ENCODE measurements around the gene PCDHA7.
"Not testable (repeated sequence)": the region's sequence is repeated elsewhere in the genome, so short reads cannot be mapped to it uniquely, and the experiment has no call there.

The PCDHA7 gene

DNA sequence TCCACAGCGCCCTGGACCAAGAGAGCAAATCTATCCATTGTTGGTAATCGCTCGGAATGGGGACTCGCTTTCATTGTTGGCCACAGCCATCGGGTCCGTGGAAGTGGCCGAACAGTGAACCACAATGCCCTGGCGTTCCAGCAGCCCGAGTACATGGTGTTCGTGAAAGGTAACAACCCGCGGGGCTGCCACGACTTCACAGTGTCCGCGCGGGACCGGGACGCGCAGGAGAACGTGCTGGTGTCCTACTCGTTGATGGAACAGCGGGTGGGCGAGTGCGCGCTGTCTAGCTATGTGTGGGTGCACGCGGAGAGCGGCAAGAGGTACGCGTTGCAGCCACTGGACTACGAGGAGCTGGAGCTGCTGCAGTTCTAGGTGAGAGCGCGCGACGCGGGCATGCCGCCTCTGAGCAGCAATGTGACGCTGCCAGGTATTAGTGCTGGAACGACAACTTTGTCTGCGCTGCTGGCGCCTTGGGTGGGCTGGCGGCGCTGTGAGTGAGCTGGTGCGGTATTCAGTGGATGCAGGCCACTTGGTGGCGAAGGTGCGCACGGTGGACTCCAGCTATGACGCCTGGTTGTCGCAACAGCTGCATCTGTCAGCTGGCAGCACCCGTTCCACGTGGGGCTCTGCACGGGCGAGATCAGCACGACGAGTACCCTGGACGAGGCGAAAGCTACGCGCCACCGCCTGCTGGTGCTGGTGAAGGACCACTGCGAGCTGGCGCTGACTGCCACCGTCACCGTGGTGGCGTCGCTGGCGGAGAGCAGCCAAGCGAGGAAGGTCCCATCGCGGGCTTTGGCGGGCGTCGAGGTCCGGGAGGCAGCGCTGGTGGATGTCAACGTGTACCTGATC is 28.6 kb downstream of the PCDHA7 start:
- in situ Hi-C loops (cut with MboI; ENCODE audit: low sequenced_read_pairs): no loop called here

DNA sequence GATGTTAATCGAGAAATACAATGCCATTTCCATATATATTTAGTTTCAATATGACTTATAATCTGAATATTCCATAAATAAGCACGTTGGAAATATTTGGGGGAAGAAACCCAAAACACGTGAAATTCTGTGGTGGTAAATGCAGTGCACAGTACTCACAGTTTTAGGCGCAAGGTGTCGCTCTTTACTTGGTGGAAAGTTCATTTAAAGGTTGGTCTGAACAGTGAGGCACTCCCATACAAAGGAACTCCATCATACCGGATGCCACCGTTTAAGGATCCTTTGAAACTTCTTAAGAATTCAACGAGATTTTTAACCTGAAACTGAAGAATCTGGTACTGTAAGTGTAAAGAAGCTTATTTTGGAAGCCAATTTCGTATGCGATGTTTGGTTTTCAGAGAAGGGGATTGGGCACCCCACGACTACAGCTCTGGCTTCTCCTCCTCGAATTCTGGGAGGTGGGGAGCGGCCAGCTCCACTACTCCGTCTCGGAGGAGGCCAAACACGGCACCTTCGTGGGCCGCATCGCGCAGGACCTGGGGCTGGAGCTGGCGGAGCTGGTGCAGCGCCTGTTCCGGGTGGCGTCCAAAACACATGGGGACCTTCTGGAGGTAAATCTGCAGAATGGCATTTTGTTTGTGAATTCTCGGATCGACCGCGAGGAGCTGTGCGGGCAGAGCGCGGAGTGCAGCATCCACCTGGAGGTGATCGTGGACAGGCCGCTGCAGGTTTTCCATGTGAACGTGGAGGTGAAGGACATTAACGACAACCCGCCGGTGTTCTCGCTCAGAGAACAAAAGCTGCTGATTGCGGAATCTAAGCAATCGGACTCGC is 34.9 kb downstream of the PCDHA7 start, which contains the start of gene PCDHA11:
Gene PCDHA11, plus strand, starts transcription at position 237 of the 834 bp plus-strand sequence. Its CDS starts 147 bp downstream, at position 384.
- in situ Hi-C loops (cut with MboI; ENCODE audit: low sequenced_read_pairs): no loop called here

DNA sequence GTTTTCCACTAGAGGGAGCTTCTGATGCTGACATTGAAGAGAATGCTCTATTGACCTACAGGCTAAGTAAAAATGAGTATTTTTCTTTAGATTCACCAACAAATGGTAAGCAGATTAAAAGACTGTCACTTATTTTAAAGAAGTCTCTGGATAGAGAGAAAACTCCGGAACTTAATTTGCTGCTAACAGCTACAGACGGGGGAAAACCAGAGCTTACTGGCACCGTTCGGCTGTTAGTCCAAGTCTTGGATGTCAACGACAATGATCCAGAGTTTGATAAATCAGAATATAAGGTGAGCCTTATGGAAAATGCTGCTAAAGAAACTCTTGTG is 35.5 kb downstream of the PCDHA7 start:
- in situ Hi-C loops (cut with MboI; ENCODE audit: low sequenced_read_pairs): no loop called here

DNA sequence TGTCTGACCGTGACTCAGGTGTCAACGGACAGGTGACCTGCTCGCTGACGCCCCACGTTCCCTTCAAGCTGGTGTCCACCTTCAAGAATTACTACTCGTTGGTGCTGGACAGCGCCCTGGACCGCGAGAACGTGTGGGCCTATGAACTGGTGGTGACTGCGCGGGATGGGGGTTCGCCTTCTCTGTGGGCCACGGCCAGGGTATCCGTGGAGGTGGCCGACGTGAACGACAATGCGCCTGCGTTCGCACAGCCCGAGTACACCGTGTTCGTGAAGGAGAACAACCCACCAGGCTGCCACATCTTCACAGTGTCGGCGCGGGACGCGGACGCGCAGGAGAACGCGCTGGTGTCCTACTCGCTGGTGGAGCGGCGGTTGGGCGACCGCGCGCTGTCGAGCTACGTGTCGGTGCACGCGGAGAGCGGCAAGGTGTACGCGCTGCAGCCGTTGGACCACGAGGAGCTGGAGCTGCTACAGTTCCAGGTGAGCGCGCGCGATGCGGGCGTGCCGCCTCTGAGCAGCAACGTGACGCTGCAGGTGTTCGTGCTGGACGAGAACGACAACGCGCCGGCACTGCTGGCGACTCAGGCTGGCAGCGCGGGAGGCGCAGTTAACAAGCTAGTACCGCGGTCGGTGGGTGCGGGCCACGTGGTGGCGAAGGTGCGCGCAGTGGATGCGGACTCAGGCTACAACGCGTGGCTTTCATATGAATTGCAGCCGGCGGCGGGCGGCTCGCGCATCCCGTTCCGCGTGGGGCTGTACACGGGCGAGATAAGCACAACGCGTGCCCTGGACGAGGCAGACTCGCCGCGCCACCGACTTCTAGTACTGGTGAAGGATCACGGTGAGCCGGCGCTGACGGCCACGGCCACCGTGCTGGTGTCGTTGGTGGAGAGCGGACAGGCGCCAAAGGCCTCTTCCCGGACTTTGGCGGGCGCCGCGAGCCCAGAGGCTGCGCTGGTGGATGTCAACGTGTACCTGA is 36.4 kb downstream of the PCDHA7 start:
- in situ Hi-C loops (cut with MboI; ENCODE audit: low sequenced_read_pairs): no loop called here

DNA sequence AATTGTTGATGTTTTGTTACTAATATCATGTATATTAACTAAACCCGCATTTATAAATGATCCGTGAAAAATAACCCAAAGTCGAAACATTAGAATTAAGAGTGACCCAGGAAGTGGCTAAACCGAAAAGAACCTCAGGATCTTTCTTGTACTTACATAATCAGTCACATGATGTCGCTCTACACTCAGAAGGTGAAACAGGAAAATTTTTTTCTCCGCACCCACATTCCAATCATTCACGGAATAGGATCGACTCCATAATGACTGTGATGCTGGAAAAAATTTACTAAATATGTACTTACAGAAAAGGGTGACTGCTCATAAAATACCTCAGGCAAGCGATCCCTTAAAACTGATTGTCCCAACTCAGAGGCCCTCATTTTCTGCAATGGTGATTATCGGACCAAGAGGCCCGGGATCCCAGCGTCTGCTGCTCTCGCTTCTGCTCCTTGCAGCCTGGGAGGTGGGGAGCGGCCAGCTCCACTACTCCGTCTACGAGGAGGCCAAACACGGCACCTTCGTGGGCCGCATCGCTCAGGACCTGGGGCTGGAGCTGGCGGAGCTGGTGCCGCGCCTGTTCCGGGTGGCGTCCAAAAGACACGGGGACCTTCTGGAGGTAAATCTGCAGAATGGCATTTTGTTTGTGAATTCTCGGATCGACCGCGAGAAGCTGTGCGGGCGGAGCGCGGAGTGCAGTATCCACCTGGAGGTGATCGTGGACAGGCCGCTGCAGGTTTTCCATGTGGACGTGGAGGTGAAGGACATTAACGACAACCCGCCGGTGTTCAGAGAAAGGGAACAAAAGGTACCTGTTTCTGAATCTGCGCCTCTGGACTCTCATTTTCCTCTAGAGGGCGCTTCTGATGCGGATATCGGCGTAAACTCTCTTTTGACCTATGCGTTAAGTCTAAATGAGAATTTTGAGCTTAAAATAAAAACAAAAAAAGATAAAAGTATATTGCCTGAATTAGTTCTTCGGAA is 41.3 kb downstream of the PCDHA7 start, which contains the start of gene PCDHA12:
Gene PCDHA12, plus strand, starts transcription at position 224 of the 981 bp plus-strand sequence. Its CDS starts 165 bp downstream, at position 389.
- in situ Hi-C loops (cut with MboI; ENCODE audit: low sequenced_read_pairs): no loop called here

DNA sequence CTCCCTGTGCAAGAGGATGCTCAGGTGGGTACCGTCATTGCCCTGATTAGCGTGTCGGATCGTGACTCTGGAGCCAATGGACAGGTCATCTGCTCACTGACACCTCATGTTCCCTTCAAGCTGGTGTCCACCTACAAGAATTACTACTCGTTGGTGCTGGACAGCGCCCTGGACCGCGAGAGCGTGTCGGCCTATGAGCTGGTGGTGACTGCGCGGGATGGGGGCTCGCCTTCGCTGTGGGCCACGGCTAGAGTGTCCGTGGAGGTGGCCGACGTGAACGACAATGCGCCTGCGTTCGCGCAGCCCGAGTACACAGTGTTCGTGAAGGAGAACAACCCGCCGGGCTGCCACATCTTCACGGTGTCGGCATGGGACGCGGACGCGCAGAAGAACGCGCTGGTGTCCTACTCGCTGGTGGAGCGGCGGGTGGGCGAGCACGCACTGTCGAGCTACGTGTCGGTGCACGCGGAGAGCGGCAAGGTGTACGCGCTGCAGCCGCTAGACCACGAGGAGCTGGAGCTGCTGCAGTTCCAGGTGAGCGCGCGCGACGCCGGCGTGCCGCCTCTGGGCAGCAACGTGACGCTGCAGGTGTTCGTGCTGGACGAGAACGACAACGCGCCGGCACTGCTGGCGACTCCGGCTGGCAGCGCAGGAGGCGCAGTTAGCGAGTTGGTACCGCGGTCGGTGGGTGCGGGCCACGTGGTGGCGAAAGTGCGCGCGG is 42.6 kb downstream of the PCDHA7 start:
- in situ Hi-C loops (cut with MboI; ENCODE audit: low sequenced_read_pairs): not testable (repeated sequence)

DNA sequence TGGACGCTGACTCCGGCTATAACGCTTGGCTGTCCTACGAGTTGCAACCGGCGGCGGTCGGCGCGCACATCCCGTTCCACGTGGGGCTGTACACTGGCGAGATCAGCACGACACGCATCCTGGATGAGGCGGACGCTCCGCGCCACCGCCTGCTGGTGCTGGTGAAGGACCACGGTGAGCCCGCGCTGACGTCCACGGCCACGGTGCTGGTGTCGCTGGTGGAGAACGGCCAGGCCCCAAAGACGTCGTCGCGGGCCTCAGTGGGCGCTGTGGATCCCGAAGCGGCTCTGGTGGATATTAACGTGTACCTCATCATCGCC is 43.2 kb downstream of the PCDHA7 start:
- in situ Hi-C loops (cut with MboI; ENCODE audit: low sequenced_read_pairs): no loop called here

DNA sequence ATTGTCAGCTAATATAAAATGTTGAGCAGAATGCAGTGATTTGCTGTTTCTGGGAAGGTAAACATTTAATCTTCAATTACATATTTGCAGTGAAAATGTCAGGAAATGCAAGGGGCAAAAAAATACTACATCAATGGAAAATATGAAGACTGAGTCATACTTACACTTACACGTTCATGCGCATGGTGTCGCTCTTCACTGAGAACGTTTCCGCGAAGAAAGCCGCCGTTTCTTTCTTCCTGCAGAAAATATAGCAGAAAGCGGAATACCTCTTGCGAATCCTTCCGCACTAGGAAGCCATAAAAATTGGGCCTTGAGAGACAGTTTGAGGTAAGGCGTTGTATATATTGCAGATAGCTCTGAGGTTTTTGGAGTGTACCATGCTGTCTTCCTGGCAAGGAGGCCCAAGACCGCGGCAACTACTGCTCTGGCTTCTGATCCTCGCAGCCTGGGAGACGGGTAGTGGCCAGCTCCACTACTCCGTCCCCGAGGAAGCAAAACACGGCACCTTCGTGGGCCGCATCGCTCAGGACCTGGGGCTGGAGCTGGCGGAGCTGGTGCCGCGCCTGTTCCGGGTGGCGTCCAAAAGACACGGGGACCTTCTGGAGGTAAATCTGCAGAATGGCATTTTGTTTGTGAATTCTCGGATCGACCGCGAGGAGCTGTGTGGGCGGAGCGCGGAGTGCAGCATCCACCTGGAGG is 48.0 kb downstream of the PCDHA7 start, which contains the start of gene PCDHA13:
Gene PCDHA13, plus strand, starts transcription at position 236 of the 702 bp plus-strand sequence. Its CDS starts 145 bp downstream, at position 381.
- in situ Hi-C loops (cut with MboI; ENCODE audit: low sequenced_read_pairs): no loop called here

DNA sequence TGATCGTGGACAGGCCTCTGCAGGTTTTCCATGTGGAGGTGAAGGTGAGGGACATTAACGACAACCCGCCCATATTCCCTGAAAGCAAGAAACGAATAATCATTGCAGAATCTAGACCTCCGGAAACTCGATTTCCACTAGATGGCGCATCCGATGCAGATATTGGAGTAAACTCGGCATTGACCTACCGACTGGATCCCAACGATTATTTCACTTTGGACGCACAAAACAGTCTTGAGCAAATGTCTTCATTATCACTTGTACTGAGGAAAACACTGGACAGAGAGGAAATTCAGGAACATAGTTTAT is 48.5 kb downstream of the PCDHA7 start:
- in situ Hi-C loops (cut with MboI; ENCODE audit: low sequenced_read_pairs): no loop called here

DNA sequence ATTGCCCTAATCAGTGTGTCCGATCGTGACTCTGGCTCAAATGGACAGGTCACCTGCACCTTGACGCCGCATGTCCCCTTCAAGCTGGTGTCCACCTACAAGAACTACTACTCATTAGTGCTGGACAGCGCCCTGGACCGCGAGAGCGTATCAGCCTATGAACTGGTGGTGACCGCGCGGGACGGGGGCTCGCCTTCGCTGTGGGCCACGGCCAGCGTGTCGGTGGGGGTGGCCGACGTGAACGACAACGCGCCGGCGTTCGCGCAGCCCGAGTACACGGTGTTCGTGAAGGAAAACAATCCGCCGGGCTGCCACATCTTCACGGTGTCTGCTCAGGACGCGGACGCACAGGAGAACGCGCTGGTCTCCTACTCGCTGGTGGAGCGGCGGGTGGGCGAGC is 49.3 kb downstream of the PCDHA7 start:
- in situ Hi-C loops (cut with MboI; ENCODE audit: low sequenced_read_pairs): no loop called here

DNA sequence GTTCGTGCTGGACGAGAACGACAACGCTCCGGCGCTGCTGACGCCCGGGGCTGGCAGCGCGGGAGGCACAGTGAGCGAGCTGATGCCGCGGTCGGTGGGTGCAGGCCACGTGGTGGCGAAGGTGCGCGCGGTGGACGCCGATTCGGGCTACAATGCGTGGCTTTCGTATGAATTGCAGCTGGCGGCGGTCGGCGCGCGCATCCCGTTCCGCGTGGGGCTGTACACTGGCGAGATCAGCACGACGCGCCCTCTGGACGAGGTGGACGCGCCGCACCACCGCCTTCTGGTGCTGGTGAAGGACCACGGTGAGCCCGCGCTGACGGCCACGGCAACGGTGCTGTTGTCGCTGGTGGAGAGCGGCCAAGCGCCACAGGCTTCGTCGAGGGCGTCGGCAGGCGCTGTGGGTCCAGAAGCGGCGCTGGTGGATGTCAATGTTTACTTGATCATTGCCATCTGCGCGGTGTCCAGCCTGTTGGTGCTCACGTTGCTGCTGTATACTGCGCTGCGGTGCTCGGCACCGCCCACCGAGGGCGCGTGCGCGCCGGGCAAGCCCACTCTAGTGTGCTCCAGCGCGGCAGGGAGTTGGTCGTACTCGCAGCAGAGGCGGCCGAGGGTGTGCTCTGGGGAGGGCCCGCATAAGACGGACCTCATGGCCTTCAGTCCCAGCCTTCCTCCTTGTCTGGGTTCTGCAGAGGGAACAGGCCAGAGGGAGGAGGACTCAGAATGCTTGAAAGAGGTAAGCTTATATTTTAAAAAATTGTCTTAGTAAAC is 50.0 kb downstream of the PCDHA7 start:
- in situ Hi-C loops (cut with MboI; ENCODE audit: low sequenced_read_pairs): no loop called here
